Transverse colon (tissue), 4 donors: ENCODE results near the gene HDHD3. TPM values are rescaled to one million over a fixed set of nuclear protein-coding genes. Genes with fewer than 3 reads are reported as not detected.

Experiments used
- DNase-seq: peaks from one replicate; pipeline ENCODE4 v3.0.0-alpha.2; 2019
- H3K27ac ChIP-seq, 4 donors: fragments of 200-600 bp; sonication (generic); 2 replicates each; pipeline ENCODE4 v1.5.1; 2016 to 2018; ENCODE audit warnings: inconsistent platforms in 4 of 4
- H3K27me3 ChIP-seq: fragments of 200-600 bp; sonication (generic); 2 replicates; pipeline ENCODE4 v1.5.1; 2017; ENCODE audit warnings: inconsistent platforms
- H3K36me3 ChIP-seq, 4 donors: fragments of 200-600 bp; sonication (generic); 2 replicates each; pipeline ENCODE4 v1.5.1; 2017 to 2019; ENCODE audit warnings: inconsistent platforms in 4 of 4
- H3K4me1 ChIP-seq, 4 donors: fragments of 200-600 bp; sonication (generic); 2 replicates each; pipeline ENCODE4 v1.5.1; 2017 to 2020; ENCODE audit warnings: inconsistent platforms in 4 of 4
- H3K4me3 ChIP-seq, 4 donors: fragments of 200-600 bp; sonication (generic); 1 replicate in 1 of 4; 2 replicates in 3 of 4; pipeline versions ENCODE4 v1.5.1 to v1.6.1; 2017 to 2019; ENCODE audit warnings: inconsistent platforms in 4 of 4
- H3K9me3 ChIP-seq, 2 donors: fragments of 200-600 bp; sonication (generic); 2 replicates each; pipeline ENCODE4 v1.5.1; 2017 to 2019; ENCODE audit warnings: inconsistent platforms in 2 of 2
- EP300 ChIP-seq: sonication (generic); formaldehyde crosslinking; IDR thresholded peaks from one replicate; pipeline ENCODE4 v1.6.1; 2017; ENCODE audit warnings: antibody characterized with exemption, low read depth
- POLR2A ChIP-seq: fragments of 450-650 bp; IDR thresholded peaks from one replicate; pipeline ENCODE4 v1.6.1; 2016; ENCODE audit warnings: antibody characterized with exemption, mild to moderate bottlenecking, moderate library complexity
- POLR2AphosphoS5 ChIP-seq, 3 donors: sonication (generic); formaldehyde crosslinking; IDR thresholded peaks; one replicate each; pipeline ENCODE4 v1.6.1; 2016; ENCODE audit warnings: antibody characterized with exemption in 3 of 3
- WGBS, 2 donors: methylation state at CpG; one replicate each; pipeline ENCODE4 v1.1.5; 2018; ENCODE audit warnings: low coverage in 1 of 2; 5-methylcytosine and 5-hydroxymethylcytosine counted together
- in situ Hi-C, 4 donors: fragments of 200-750 bp; cut with MboI; loops; one replicate each; pipeline versions ENCODE4 v1.15.0 to v1.15.1; 2017; ENCODE audit warnings: low sequenced_read_pairs in 3 of 4, low pct_ligation_motif_present in 1 of 4, low pct_unique_long_range_greater_than_20kb in 1 of 4
- intact Hi-C: fragments of 100-400 bp; cut with DNase I; formaldehyde crosslinking; loops from one replicate; pipeline ENCODE4 v1.15.1; 2023; ENCODE audit warnings: low total_unique reads
- total RNA-seq, 4 donors: library from RNA; depleted of rRNA; stranded (reverse); fragments of >200 nt; gene quantifications; one replicate each; pipeline ENCODE4 v1.1.0, GENCODE V29; 2016
- TF ChIP-seq, protein P1 (sequence below), 5 experiments: fragments of 200-600 bp in 3 of 5; fragments of 450-650 bp in 2 of 5; sonication (generic) in 3 of 5; IDR thresholded peaks; 1 replicate in 2 of 5; 2 replicates in 3 of 5; pipeline ENCODE4 v1.5.1; 2016 to 2017; ENCODE audit warnings: antibody characterized with exemption in 5 of 5, inconsistent platforms in 3 of 5, mild to moderate bottlenecking in 2 of 5, moderate library complexity in 1 of 5

Gene HDHD3, protein sequence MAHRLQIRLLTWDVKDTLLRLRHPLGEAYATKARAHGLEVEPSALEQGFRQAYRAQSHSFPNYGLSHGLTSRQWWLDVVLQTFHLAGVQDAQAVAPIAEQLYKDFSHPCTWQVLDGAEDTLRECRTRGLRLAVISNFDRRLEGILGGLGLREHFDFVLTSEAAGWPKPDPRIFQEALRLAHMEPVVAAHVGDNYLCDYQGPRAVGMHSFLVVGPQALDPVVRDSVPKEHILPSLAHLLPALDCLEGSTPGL
- total RNA-seq: 100 to 1,000 TPM; 156 to 269 (median 237) TPM

DNA sequence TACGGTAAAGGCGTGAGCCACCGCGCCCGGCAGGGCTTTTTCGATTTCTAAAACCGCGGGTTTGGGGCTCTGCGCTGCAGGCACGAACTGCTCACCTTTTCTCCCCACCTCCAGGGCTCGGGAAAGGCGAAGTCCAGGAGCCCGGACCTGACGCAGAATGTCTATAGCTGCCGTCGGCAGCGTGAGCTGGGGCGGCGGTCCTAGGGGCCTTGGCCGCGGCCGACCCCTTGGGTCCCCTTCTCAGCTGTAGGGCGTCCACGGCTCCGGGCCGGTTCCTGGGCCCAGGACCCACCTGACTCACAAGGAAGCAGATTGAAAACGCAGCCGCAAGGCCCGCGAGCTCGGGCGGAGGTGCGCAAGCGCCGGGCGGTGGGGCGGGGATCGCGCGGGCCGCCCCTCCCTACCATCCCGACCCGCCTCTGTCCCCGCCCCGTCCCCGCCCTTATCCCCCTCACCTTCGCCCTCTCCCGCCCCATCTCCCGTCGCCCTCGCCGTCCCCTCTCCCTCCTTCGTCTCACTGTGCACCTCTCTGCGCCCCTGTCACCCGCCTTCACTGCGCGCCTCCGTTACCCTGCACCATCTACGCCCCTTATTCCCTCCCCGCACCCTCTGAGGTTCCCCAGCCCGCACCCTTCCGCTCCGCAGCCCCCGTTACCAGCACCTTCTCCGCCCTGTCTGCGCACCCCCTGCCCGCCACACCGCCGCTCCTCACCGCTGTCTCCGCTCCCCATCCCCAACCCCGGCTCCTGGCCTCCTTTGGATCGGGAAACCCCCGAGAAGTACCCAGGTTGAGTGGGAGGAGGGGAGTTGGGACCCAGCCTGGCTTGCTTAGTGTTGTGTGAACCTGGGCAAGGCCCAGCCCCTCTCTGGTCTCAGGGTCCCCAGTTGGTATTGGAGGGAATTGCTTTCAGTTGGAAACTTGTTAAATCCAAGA is at the start of gene HDHD3:
HDHD3 (minus strand) TSS at position 353 of the 934 bp plus-strand sequence. CDS start 2,632 bp downstream, outside the sequence.
- H3K27ac ChIP-seq: peak within 1 kb of the TSS; percentile 81 to 96 (median 94)
- DNase-seq: peak; percentile 93
- in situ Hi-C loops (no loop called here), intact Hi-C loops (no loop called here)
- peak within 1 kb of the TSS; percentile 56 to 89 (median 82) for H3K4me3 ChIP-seq
- peaks cover 0 to 13% (median 3%) of the 10 kb centered on the region in 4 donors for H3K36me3 ChIP-seq
- H3K4me1 ChIP-seq: peaks cover 0 to 50% (median 32%) of the 10 kb centered on the region in 4 donors
- TF ChIP-seq, protein P1, sequence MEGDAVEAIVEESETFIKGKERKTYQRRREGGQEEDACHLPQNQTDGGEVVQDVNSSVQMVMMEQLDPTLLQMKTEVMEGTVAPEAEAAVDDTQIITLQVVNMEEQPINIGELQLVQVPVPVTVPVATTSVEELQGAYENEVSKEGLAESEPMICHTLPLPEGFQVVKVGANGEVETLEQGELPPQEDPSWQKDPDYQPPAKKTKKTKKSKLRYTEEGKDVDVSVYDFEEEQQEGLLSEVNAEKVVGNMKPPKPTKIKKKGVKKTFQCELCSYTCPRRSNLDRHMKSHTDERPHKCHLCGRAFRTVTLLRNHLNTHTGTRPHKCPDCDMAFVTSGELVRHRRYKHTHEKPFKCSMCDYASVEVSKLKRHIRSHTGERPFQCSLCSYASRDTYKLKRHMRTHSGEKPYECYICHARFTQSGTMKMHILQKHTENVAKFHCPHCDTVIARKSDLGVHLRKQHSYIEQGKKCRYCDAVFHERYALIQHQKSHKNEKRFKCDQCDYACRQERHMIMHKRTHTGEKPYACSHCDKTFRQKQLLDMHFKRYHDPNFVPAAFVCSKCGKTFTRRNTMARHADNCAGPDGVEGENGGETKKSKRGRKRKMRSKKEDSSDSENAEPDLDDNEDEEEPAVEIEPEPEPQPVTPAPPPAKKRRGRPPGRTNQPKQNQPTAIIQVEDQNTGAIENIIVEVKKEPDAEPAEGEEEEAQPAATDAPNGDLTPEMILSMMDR (IDR thresholded peaks at IDR 0.05): peak in 1 of 5 experiments; percentile 9
- peak; percentile 94 for TF ChIP-seq POLR2A
- TF ChIP-seq EP300: no peak
- peak; percentile 83 to 97 (median 97) for TF ChIP-seq POLR2AphosphoS5 (IDR thresholded peaks at IDR 0.05)
- no peaks in the 10 kb centered on the region for H3K9me3 ChIP-seq
- 1% methylated on average over 61 of the region's 74 CpGs; no CpG with 5 or more reads in 1 of the 2 donors for WGBS, 2 donors
- no peaks in the 10 kb centered on the region for H3K27me3 ChIP-seq

DNA sequence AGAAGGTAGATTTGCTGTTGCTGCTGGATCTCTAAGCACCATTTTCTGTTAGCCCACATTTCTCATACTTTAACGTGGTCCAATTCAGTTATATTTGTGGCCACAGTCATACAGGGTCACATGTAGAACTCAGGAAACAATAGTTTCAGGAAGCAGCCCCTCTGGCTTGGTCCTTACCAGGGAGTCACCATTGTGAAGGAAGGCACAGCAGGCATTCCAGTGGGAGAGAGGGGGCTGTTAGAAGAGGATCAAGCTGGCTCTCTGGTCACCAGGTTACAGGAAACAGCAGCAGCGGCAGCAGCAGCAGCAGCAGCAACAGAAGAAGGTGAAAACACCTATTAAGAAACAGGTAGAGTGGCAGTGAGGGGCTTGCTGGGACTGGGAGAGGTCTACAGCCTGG is 48.3 kb upstream of the HDHD3 start:
- in situ Hi-C loops (no loop called here), intact Hi-C loops (no loop called here)
- WGBS, 2 donors: 53% methylated on average over 2 of the region's 2 CpGs; no CpG with 5 or more reads in 1 of the 2 donors
- DNase-seq: no peak
- Histone ChIP-seq H3K4me3 (no peak overlapping the region), H3K4me1 (no peaks in the 10 kb centered on the region), H3K9me3 (no peaks in the 10 kb centered on the region), H3K27me3 (no peaks in the 10 kb centered on the region), H3K36me3 (no peaks in the 10 kb centered on the region), H3K27ac (no peak overlapping the region)
- TF ChIP-seq, protein P1 (IDR thresholded peaks at IDR 0.05): no peak
- TF ChIP-seq POLR2AphosphoS5 (IDR thresholded peaks at IDR 0.05) (no peak), EP300 (no peak), POLR2A (no peak)

DNA sequence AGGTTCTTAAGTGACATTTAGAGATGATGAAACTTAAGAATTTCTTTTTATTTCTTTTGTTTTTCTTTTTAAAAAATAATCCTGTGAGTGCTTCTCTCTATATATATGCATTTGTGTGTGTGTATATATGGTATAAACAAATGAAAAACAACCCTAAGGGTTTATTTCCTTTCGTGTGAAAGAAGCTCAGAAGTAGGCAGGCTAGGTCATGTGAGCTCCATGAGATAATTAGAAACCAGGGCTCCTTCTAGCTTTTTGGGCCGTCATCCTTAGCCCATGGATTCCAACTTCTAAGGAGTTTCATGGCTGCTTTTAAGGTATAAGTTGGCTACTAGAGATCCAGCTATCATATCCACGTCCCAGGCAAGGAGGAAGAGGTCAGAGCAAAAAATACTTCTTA is 44.9 kb upstream of the HDHD3 start:
- TF ChIP-seq EP300 (no peak), POLR2A (no peak), POLR2AphosphoS5 (IDR thresholded peaks at IDR 0.05) (no peak)
- TF ChIP-seq, protein P1 (IDR thresholded peaks at IDR 0.05): no peak
- no peaks in the 10 kb centered on the region for H3K9me3 ChIP-seq
- DNase-seq: no peak
- intact Hi-C loops (no loop called here), in situ Hi-C loops (no loop called here)
- no peaks in the 10 kb centered on the region for H3K27me3 ChIP-seq
- H3K4me1 ChIP-seq: no peaks in the 10 kb centered on the region
- H3K36me3 ChIP-seq: no peaks in the 10 kb centered on the region
- H3K4me3 ChIP-seq: no peak overlapping the region
- H3K27ac ChIP-seq: no peak overlapping the region
- WGBS, 2 donors: 71 to 79% methylated on average over 1 to 3 of the region's 3 CpGs

DNA sequence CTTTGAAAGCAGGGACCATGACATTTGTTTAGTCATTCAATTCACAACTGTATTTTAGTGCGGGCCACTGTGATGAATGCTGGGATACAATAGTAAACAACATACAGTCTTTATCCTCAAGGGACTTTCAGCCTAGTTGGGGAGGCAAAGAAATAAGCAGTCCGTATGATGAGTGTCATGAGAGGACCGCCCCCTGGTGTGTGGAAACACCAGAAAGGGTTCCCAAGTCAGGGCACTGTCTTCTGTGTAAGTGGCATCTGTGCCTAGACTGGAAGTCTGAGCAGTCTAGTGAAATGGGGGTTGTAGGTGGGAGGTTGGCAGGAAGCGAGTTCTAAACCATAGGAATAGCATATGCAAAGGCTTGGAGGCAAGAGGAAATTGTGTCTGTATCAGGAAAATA is 40.6 kb upstream of the HDHD3 start:
- H3K4me1 ChIP-seq: no peaks in the 10 kb centered on the region
- no peaks in the 10 kb centered on the region for H3K9me3 ChIP-seq
- H3K36me3 ChIP-seq: no peaks in the 10 kb centered on the region
- no peak overlapping the region for H3K4me3 ChIP-seq
- in situ Hi-C loops (no loop called here), intact Hi-C loops (no loop called here)
- DNase-seq: no peak
- TF ChIP-seq, protein P1 (IDR thresholded peaks at IDR 0.05): no peak
- no peak for TF ChIP-seq EP300
- no peak for TF ChIP-seq POLR2A
- no peak for TF ChIP-seq POLR2AphosphoS5 (IDR thresholded peaks at IDR 0.05)
- H3K27ac ChIP-seq: no peak overlapping the region
- no peaks in the 10 kb centered on the region for H3K27me3 ChIP-seq
- 81 to 91% methylated on average over 4 of the region's 4 CpGs for WGBS, 2 donors
